NCI-H510A treated with DMSO at 0.1 percent for 48 hours (cell line): ENCODE measurements around the gene POLE4.

Source experiments
- DNase-seq: peaks from one replicate; lab custom pipeline; 2025; lab: John Stamatoyannopoulos, UW

Gene POLE4

DNA sequence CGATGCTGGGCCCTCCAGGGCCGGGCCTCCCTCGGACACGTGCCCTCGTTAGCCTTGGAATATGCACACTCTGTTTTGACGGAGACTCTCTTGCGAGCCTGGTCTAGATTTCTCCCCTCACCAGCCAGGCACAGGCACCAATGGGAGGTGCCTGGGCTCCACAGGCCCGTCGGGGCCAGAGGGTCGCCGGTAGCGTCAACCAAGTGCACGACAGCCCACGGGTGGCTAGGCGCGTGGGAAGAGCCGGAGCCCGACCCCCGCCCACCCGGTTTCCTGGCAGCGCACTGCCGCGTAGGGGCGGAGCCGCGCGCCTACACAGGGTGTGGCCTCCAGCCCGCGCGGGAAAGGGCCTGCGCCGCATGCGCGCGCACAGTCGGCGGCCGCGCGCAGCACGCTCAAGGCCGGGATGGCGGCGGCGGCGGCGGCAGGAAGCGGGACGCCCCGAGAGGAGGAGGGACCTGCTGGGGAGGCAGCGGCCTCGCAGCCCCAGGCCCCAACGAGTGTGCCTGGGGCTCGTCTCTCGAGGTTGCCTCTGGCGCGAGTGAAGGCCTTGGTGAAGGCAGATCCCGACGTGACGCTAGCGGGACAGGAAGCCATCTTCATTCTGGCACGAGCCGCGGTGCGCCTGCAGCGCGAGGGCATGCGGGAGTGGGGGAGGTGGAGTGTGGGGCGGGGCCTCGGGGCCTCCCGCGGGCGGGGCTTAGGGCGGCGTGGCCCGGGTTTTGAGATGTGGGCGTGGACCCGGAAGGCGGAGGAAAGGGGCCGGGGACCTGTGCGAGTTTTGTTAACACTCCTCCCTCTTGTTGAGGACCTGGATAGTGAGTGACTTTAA, at the start of gene POLE4:
TSS of gene POLE4 (plus strand) at position 370 of the 832 bp plus-strand sequence. CDS start at position 407, 37 bp downstream.
- peak; percentile 96 for DNase-seq

DNA sequence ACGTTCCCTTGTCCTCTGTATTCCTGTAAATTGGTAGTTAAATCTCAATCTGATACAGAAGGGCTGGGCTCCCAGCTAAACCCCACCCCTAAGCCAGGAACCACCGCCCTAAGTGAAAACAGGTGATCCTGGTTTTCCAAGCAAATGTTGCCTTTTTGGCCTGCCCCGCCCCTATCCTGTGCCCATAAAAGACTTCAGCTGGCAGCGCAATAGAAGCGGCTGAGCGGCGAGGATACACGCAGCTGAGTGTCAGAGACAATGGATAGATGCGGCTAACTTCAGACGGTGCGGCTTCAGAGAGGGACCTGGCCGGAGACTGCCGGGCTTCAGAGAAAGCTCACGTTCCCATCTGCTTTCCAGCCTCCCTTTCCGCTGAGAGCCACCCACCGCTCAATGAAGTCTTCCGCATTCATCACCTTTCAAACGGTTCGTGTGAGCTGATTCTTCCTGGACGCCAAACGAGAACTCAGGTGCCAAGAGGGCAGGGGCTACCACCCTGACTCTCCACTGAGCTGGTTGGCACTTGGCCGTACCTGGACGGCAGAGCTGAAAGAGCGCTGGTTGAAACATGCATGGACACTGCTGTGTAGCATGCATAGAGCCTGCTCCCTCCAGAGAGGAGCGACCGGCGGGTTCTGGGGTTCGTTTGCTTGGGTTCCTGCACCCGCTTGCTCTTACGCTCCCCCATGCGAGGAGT, 49.5 kb upstream of the POLE4 start:
- no peak for DNase-seq

- no peak for DNase-seq
Measured at GRCh38 chr2:74910245-74910644, 48.2 kb upstream of the POLE4 start.

DNA sequence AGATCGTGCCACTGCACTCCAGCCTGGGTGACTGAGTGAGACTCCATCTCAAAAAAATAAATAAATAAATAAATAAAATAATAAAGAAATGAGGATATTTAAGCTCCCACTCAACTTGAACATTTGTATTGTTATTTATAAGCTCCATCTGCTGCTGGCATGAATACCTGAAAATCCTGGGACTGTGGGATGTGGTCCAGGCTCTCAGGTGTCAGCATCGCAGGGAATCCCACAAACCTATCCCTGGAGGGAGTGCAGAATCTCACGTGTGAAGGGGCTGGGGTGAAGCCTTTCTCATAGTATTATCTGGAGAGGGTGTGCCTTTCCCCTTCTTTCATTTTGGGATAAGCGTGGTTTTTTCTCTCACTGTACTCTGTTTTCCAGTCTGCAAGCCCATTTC, 47.4 kb upstream of the POLE4 start:
- no peak for DNase-seq

DNA sequence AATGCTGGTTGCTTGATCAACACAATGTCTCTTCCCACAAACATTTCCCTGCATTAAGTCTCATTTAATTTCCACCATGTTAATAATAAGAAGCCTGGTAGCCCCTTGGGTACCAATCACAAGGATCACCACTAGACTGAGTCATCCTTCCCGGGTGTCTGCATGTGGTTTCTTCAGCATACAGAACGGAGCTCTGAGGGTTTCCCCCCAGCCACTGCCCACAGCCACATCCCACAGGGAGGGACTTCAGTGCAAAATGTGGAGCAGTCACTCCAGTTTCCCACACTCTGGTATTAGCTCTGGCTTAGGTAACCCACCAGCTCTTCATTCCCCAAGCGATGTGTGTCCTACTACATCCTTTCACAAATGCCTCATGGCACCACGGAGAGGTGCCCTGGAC, 42.7 kb upstream of the POLE4 start:
- no peak for DNase-seq

DNA sequence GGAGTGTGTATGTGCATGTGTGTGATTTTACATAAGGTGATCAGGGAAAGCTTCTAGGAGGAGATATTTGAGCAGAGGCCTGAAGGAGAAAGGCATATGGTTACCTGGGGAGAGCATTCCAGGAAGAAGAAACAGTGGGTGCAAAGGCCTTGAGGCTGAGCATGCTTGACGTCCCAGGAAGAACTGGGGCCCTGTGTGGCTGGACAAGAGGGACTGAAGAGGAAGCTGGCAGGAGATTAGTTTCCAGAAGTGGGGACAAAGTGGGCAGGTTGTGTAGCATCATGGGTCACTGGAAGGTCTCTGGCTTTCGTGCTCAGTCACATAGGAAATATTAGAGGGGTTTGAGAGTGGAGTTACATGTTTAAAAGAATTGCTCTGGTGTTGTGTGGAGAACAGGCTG, 42.0 kb upstream of the POLE4 start:
- DNase-seq = no peak

DNA sequence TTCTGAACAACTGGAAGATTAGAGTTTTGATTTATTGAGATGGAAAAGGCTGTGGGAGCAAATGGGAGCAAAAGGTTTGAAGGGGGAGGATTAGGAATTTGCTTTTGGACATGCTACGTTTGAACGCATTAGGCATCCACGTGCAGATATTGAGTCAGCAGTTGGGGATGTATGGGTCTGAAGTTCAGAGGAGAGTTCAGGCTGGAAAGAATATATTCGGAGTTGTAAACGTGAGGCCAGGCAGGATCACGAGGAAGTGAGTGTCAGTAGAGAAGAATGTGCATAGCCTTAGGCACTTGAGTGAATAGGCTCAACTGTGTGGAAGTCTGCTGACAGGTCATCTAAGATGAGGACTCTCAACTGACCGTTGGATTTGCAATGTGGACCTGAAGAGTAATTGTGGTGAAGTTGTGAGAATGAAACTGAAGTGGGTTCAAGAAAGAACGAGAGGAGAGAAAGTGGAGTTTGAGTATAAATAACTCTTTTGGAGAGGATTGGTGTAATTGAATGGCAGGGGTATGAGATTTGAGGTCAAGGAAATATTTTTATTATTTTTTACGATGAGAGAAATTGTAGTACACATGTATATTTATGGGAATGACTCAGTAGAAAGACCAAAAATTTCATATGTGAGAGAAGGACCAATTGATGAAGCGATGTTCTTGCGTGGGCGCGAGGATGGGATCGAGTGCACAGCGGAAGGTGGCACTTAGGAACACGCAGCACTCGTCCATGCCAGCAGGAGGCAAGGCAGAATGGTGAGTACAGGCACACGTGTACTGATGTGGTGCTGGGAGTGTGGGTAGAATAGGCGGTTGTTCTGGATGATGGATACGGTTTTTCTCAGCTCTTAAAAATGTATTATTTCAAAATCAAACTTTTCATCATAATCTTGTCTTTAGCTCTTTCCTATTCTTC, 40.5 kb upstream of the POLE4 start:
- DNase-seq = no peak

DNA sequence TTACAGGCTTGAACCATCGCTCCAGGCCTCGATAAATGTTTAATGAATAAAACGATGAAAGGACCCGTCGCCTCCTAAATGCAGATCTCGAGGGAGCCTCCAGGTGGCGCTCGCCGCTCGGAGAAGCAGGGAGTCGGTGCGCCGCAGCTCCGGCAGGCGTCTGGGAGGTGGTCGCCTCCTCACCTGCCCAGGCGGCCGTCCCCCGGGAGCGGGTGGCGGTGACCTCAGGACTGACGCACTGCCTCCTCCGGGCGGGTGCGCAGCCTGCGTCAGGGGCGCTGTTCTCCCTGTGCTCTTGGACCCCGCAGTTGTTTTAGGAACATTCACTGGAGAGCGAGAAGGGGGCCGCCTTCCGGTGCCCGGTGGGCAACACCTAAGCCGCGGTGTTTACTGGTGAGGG, 38.6 kb upstream of the POLE4 start:
- DNase-seq = peak; percentile 46

GRCh38 chr2:74921236-74921736, 37.2 kb upstream of the POLE4 start:
- no peak for DNase-seq

DNA sequence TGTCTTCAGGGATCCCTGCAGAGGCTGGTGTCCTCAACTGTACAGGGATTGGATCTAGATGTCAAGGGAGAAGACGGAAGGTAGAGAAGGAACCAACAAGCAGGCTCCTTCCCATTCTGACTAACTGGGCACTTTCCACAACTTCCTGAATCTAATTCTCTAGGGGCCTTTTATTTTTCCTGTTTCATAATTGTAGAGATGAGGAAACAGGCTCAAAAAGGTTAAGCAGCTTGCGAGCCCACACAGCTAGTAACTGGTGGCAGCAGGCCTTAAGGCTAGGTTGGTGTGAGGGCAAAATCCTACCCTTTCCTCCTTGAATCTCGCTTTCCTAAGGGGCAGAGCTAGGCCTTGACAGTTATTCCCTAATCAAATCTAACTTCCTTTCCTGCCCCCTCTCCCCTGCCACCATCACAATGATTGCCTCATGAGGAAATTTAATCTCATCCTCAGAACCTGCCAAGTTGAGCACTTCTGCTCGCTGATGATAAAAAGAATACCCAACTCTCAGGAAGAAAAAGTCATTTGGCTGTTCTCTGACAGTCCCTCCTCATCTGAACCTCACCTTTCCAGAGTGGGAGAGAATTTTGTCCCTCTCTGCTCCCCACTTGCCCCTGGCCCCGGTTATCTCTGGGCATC, 35.7 kb upstream of the POLE4 start:
- no peak for DNase-seq

GRCh38 chr2:74924463-74925265, 33.8 kb upstream of the POLE4 start:
- DNase-seq = no peak

- peak; percentile 28 for DNase-seq
Measured at GRCh38 chr2:74925361-74925786, 33.1 kb upstream of the POLE4 start.

DNA sequence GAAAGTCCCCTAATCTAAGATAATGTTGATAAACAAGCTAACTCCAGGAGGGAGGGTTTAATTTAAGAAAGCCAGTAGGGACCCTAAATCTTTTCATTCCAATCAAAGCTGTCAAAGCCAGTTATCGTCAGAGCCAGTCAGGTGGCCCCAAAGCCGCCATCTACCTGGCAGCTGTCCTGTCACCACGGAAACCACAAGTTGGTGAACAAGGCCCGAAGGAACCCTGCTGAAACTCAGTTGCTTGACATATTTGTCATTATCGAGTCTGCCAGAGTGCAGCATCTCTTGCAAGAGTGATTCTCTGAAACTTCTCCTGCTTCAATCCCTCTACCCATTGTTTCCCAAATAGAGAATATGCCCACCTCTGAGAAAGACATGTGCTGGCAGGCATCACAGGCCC, 30.8 kb upstream of the POLE4 start:
- DNase-seq = no peak

- DNase-seq = no peak
Measured at GRCh38 chr2:74930811-74931486, 27.5 kb upstream of the POLE4 start.

DNA sequence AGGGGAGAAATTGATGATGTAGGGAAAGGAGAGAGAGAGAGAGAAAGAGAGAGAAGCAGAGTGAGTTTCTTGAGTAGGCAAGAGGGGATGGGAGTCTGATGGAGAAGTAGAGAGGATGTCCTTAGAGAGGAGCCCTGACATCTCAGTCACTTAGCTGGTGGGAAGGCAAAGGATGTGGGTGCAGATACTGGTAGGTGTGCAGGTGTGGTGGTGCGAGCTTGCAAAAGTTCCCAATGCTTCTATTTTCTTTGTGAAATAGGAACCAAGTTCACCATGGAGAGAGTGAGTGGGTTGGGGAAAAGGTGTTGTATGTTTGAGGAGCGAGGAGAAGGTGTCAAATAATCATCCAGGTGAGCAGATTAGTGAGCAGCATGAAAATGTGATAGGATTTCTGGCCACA, 26.5 kb upstream of the POLE4 start:
- no peak for DNase-seq

DNA sequence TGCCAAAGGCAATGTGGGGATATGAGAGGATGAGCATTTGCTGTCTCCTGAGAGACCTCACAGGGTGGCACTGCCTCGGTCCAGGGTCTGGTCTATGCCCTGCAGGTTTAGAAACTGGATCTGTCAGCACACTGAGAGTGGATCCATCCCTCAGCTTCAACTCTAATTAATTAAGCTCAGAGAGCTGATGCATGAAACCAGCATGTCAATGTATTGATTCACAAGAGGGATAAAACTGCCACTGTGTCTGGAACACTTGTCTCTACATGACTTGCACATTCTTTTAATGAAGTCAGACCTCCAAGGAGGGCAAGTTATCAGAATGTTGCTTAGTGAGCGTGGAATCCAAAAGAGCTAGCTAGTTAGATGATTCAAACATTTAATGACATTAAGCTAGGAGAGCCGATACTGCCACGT, 22.5 kb upstream of the POLE4 start:
- no peak for DNase-seq

- DNase-seq = no peak
Measured at GRCh38 chr2:74937221-74937880, 21.1 kb upstream of the POLE4 start.

DNA sequence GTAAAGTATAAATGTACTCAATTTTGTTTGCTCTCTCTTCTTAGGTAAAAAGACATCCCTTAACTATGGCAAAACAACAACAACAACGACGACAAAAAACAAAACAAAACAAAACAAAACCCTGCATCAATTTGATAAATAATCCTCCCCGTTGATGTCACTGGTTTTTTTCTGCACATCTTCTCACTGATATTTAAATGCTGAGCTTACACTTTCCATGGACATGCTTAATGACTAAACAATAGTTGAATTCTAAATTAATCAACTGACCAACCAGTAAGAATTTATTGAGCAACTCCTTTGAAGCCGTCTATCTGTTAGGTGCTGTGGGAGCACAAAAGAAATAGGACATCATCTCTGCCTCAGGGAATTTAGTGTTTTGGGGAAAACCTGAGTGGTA, 20.2 kb upstream of the POLE4 start:
- no peak for DNase-seq

GRCh38 chr2:74939919-74940812, 18.3 kb upstream of the POLE4 start:
- DNase-seq = peak; percentile 7
